Subcutaneous adipose tissue (tissue), 4 donors: Measurements from ENCODE around the gene TMEM163. TPM values are rescaled to one million over a fixed set of nuclear protein-coding genes. Genes with fewer than 3 reads are reported as not detected.

Source experiments
- total RNA-seq, 4 donors: library from RNA; depleted of rRNA; stranded (reverse); fragments of >200 nt; gene quantifications; one replicate each; pipeline ENCODE4 v1.1.0, GENCODE V29; 2016
- TF ChIP-seq, protein P1 (sequence below): fragments of 450-650 bp; IDR thresholded peaks from one replicate; pipeline ENCODE4 v1.5.1; 2016; ENCODE audit warnings: low read depth, mild to moderate bottlenecking, control low read depth, antibody characterized with exemption, moderate library complexity

The TMEM163 gene
- total RNA-seq = 1 to 10 TPM in 1 of 4 donors, under 1 TPM in 1, not detected in 2; 0.16 to 3.2 TPM

DNA sequence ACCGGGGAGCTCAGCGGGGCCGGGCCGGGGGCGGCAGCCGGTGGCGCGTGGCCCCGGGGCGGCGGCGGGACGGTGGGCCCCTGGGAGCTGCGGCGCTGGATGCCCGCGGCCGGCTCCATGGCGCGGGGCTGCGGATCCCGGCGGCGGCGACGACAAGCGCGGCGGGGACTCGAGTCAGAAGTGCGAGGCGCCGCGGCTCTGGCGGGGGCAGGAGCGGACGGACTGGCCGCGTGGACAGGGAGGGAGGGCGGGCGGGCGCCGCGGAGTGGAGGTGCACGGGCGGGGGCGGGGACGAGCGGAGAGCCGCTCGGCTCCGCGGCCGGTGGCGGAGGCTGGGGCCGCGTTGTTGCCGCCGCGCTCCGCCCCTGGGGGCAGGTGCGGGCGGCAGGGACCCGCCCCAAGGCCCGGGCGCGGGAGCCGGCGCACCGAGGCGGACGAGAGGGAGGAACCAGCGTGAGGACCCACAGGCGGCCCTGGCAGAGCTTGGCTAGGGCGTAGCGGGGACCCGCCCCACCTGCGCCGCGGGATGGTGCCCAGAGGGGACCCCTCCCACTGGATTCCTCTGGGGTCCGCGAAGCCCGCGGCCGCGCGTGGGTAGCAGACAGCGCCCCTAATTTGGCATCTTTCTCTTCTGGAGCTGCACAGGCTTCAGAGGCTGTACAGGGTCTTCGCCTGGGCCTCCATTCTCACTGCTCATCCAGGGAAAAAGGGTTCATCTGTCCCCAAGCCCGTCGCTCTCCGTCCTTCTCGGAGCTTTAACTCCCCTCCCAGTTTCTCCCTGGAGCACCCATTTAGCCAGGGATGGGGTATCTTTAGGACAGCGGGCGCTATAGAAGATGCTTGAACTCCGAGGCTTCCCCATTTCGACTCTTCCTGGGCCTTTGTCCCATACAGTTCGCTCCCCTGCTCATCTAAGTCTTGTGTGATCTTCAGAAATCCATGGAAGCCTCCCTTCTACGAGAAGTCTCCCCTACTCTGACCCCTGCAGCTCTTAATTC, at the start of gene TMEM163:
Gene TMEM163, minus strand, starts transcription at position 184 of the 998 bp plus-strand sequence.
- TF ChIP-seq, protein P1, sequence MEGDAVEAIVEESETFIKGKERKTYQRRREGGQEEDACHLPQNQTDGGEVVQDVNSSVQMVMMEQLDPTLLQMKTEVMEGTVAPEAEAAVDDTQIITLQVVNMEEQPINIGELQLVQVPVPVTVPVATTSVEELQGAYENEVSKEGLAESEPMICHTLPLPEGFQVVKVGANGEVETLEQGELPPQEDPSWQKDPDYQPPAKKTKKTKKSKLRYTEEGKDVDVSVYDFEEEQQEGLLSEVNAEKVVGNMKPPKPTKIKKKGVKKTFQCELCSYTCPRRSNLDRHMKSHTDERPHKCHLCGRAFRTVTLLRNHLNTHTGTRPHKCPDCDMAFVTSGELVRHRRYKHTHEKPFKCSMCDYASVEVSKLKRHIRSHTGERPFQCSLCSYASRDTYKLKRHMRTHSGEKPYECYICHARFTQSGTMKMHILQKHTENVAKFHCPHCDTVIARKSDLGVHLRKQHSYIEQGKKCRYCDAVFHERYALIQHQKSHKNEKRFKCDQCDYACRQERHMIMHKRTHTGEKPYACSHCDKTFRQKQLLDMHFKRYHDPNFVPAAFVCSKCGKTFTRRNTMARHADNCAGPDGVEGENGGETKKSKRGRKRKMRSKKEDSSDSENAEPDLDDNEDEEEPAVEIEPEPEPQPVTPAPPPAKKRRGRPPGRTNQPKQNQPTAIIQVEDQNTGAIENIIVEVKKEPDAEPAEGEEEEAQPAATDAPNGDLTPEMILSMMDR = no peak

DNA sequence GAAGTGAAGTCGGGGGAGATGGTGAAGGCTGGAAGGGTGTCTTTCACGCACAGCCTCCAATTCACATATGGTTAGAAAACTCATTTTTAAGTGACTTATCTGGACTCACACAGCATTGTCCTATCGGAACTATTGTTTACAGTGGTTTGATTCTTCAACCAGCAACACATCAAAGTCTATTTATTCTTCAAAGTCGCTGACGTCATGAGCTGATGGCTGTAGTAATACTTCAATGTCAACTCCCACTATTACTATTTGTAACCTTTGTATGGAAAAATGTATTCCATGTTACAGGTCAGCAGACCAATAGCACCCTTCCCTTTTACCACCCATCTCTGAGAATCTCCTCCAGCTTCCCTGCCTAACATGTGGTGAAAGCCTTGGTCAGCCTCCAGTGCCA, 47.8 kb upstream of the TMEM163 start:
- TF ChIP-seq, protein P1 = no peak

GRCh38 chr2:134765987-134766386, 47.2 kb upstream of the TMEM163 start:
- TF ChIP-seq, protein P1 = no peak

DNA sequence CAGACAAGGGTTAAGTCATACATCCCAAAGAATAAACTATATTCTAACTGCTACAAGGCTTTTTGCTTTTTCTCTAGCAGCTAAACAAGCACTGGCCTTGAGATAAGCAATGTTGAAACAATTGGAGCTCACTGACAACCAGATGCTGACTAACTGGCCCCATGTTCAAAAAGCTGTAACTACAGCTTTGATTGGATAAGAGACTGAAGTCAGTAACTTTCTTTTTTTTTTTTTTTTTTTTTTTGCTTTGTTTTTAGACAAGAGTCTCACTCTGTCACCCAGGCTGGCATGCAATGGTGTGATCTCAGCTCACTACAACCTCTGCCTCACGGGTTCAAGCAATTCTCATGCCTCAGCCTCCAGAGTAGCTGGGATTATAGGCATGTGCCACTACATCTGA, 45.4 kb upstream of the TMEM163 start:
- TF ChIP-seq, protein P1 = no peak

GRCh38 chr2:134763164-134763710, 44.4 kb upstream of the TMEM163 start:
- TF ChIP-seq, protein P1 = no peak

DNA sequence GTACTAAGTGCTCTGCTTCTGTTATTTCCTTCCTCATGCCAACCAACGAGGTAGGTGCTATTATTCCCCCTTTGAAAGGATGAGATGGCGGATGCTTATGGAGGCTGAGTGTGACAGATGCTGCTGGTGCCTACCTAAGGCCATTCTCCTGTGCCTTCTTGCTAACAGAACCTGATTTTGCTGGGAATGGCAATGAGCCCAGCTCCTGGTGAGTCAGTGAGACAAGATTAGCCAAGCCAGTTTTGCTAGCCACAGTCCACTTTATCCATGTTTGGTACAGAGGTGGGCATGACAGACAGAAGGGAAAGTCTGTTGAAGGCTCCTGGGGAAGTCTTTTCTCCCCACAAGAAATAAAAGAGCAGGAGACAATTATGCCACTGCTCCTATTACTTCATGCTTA, 43.7 kb upstream of the TMEM163 start:
- TF ChIP-seq, protein P1 = no peak

- TF ChIP-seq, protein P1 = no peak
Measured at GRCh38 chr2:134760385-134760784, 41.6 kb upstream of the TMEM163 start.
